ENCODE data around the gene HSPA1A.

GRCh38 chr6:31847276-31847978 lies 32.1 kb downstream of the HSPA1A start:
- no peak for TF ChIP-seq ZFP30 (CRISPR knock-in tag; IDR thresholded peaks at IDR 0.05)
- no peak for TF ChIP-seq GLIS3 (CRISPR knock-in tag; IDR thresholded peaks at IDR 0.05)
- no peak for TF ChIP-seq PPARA (CRISPR knock-in tag; IDR thresholded peaks at IDR 0.05; ENCODE audit: borderline replicate concordance)
- no peak for TF ChIP-seq PATZ1 (CRISPR knock-in tag; IDR thresholded peaks at IDR 0.05; ENCODE audit: borderline replicate concordance)
- TF ChIP-seq ARNTL (CRISPR knock-in tag; IDR thresholded peaks at IDR 0.05; ENCODE audit: borderline replicate concordance, low read depth), result no peak
- TF ChIP-seq, protein P1, sequence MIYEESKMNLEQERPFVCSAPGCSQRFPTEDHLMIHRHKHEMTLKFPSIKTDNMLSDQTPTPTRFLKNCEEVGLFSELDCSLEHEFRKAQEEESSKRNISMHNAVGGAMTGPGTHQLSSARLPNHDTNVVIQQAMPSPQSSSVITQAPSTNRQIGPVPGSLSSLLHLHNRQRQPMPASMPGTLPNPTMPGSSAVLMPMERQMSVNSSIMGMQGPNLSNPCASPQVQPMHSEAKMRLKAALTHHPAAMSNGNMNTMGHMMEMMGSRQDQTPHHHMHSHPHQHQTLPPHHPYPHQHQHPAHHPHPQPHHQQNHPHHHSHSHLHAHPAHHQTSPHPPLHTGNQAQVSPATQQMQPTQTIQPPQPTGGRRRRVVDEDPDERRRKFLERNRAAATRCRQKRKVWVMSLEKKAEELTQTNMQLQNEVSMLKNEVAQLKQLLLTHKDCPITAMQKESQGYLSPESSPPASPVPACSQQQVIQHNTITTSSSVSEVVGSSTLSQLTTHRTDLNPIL (CRISPR knock-in tag; IDR thresholded peaks at IDR 0.05; ENCODE audit: low read depth), result no peak
- TF ChIP-seq ZNF565 (CRISPR knock-in tag; conservative IDR thresholded peaks at IDR 0.05; ENCODE audit: low read depth), result no peak
- no peak for TF ChIP-seq OSR1 (CRISPR knock-in tag; IDR thresholded peaks at IDR 0.05)
